ENCODE data around the gene NFIA. TPM values are rescaled to one million over a fixed set of nuclear protein-coding genes. Genes with fewer than 3 reads are reported as not detected.

Gene NFIA
- total and polyA plus RNA-seq, 9 of the 15 experiments (the other 6 are each of a cell fraction or from before 2014, with no cell fraction given), result 5.3 to 24.9 (median 9.8) TPM

DNA sequence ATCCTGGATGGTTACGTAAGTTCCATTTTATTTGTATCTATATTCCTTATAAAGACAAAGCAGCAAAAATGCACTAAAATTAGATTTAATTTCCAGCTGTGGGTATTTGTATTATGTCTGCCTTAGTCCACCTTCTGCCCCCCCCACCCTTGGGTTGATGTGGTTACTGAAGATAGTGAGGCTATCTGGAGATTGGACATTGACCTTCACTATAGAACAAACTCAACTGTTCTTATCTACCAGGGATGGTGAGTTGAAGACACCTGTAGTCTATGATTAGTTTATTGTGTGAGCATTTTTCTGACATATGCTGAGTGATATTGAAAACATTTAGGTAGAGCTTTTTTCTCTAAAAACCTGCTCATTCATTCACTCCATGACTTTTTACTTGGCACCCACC, 122.2 kb downstream of the NFIA start (continued):
- TF ChIP-seq CREB1 (IDR thresholded peaks at IDR 0.05), result peak; percentile 12; the same call in 1 of the 2 replicates
- no peak for TF ChIP-seq CREB1 (CRISPR knock-in tag; IDR thresholded peaks at IDR 0.05)
- peak; percentile 77 for TF ChIP-seq STAT5A (IDR thresholded peaks at IDR 0.05; ENCODE audit: borderline replicate concordance, low read length)
- no peak for TF ChIP-seq STAT6 (CRISPR knock-in tag; IDR thresholded peaks at IDR 0.05)
- peak in 1 of 2 experiments; percentile 63; a peak in 1 of 4 replicates for TF ChIP-seq RCOR1 (IDR thresholded peaks at IDR 0.05; ENCODE audit: borderline replicate concordance in 1 of 2, low read depth in 2 of 2, low read length in 2 of 2)
- no peak for TF ChIP-seq CEBPG (CRISPR knock-in tag; IDR thresholded peaks at IDR 0.05)
- TF ChIP-seq CEBPG (tag; conservative IDR thresholded peaks at IDR 0.05 in 1 of 2, IDR thresholded peaks at IDR 0.05 in 1 of 2), result no peak
- no peak for TF ChIP-seq CREB3L1 (IDR thresholded peaks at IDR 0.05; ENCODE audit: borderline replicate concordance, low read depth)
- TF ChIP-seq ESRRA (IDR thresholded peaks at IDR 0.05; ENCODE audit: borderline replicate concordance, low read depth), result peak; percentile 60; the same call in 1 of the 2 replicates
- no peak for TF ChIP-seq DIDO1 (tag; IDR thresholded peaks at IDR 0.05; ENCODE audit: low read depth)
- no peak for TF ChIP-seq LEF1 (IDR thresholded peaks at IDR 0.05)
- no peak for TF ChIP-seq SP2 (IDR thresholded peaks at IDR 0.05; ENCODE audit: extremely low read depth, low read depth, low read length, poor library complexity, severe bottlenecking)
- TF ChIP-seq, protein P1, sequence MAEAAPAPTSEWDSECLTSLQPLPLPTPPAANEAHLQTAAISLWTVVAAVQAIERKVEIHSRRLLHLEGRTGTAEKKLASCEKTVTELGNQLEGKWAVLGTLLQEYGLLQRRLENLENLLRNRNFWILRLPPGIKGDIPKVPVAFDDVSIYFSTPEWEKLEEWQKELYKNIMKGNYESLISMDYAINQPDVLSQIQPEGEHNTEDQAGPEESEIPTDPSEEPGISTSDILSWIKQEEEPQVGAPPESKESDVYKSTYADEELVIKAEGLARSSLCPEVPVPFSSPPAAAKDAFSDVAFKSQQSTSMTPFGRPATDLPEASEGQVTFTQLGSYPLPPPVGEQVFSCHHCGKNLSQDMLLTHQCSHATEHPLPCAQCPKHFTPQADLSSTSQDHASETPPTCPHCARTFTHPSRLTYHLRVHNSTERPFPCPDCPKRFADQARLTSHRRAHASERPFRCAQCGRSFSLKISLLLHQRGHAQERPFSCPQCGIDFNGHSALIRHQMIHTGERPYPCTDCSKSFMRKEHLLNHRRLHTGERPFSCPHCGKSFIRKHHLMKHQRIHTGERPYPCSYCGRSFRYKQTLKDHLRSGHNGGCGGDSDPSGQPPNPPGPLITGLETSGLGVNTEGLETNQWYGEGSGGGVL (CRISPR knock-in tag; IDR thresholded peaks at IDR 0.05), result no peak
- TF ChIP-seq NFIC (IDR thresholded peaks at IDR 0.05), result peak; percentile 62
- no peak for TF ChIP-seq SNRNP70 (optimal IDR thresholded peaks at IDR 0.05; ENCODE audit: low read depth, low read length)
- no peak for TF ChIP-seq MTA3 (IDR thresholded peaks at IDR 0.05; ENCODE audit: borderline replicate concordance)
- 0 out of 4 replicates have a peak, but pooled peaks of 1 of the 2 experiments have one; percentile 32 for TF ChIP-seq HDAC1 (IDR thresholded peaks at IDR 0.05)
- no peak for TF ChIP-seq HMGXB4 (CRISPR knock-in tag; IDR thresholded peaks at IDR 0.05)
- TF ChIP-seq PHF21A (IDR thresholded peaks at IDR 0.05; ENCODE audit: borderline replicate concordance, low read depth), result no peak
- TF ChIP-seq ZNF668 (CRISPR knock-in tag; IDR thresholded peaks at IDR 0.05), result no peak
